HepG2 (cell line): ENCODE results near the gene SSNA1. TPM values are rescaled to one million over a fixed set of nuclear protein-coding genes. Genes with fewer than 3 reads are reported as not detected.

Experiments used
- BRF2 ChIP-seq: sonication (generic); formaldehyde crosslinking; IDR thresholded peaks from 2 replicates; pipeline ENCODE4 v1.8.1; 2022; ENCODE audit warnings: mild to moderate bottlenecking, missing genetic modification reagents
- IRF2 ChIP-seq: IDR thresholded peaks from 2 replicates; pipeline ENCODE4 v1.6.1; 2018; ENCODE audit warnings: missing genetic modification reagents, missing compliant biosample characterization
- KDM2A ChIP-seq: sonication (generic); formaldehyde crosslinking; IDR thresholded peaks from 2 replicates; pipeline ENCODE4 v1.4.0; 2020; ENCODE audit warnings: low read depth, missing genetic modification reagents, borderline replicate concordance
- MTERF4 ChIP-seq: sonication (generic); formaldehyde crosslinking; IDR thresholded peaks from 2 replicates; pipeline ENCODE4 v1.8.0; 2023; ENCODE audit warnings: mild to moderate bottlenecking, missing genetic modification reagents
- NR2C2 ChIP-seq: sonication (generic); formaldehyde crosslinking; IDR thresholded peaks from 2 replicates; pipeline ENCODE4 v1.4.0; 2020; ENCODE audit warnings: missing genetic modification reagents, mild to moderate bottlenecking, moderate library complexity, borderline replicate concordance
- PAWR ChIP-seq: sonication (generic); formaldehyde crosslinking; IDR thresholded peaks from 2 replicates; pipeline ENCODE4 v1.4.0; 2020; ENCODE audit warnings: missing genetic modification reagents, mild to moderate bottlenecking, borderline replicate concordance
- RBFOX2 ChIP-seq: fragments of 200-400 bp; formaldehyde crosslinking; IDR thresholded peaks from 2 replicates; pipeline ENCODE4 v1.6.1; 2017; ENCODE audit warnings: low read depth, mild to moderate bottlenecking, low read length
- TBX2 ChIP-seq: sonication (generic); formaldehyde crosslinking; IDR thresholded peaks from 2 replicates; pipeline ENCODE4 v1.5.0; 2020; ENCODE audit warnings: missing genetic modification reagents, mild to moderate bottlenecking, borderline replicate concordance
- XRCC5 ChIP-seq: fragments of 200-400 bp; formaldehyde crosslinking; optimal IDR thresholded peaks from 2 replicates; pipeline ENCODE3; 2017; ENCODE audit warnings: mild to moderate bottlenecking, low read length
- ZBTB37 ChIP-seq: sonication (generic); formaldehyde crosslinking; IDR thresholded peaks from 2 replicates; pipeline ENCODE4 v1.4.0; 2020; ENCODE audit warnings: mild to moderate bottlenecking, missing genetic modification reagents
- ZNF547 ChIP-seq: sonication (generic); formaldehyde crosslinking; IDR thresholded peaks from 2 replicates; pipeline ENCODE4 v1.5.1; 2020; ENCODE audit warnings: mild to moderate bottlenecking, missing genetic modification reagents
- ZNF646 ChIP-seq: sonication (generic); formaldehyde crosslinking; IDR thresholded peaks from 2 replicates; pipeline ENCODE4 v1.9.0; 2021; ENCODE audit warnings: mild to moderate bottlenecking, missing genetic modification reagents
- ZNF773 ChIP-seq: sonication (generic); formaldehyde crosslinking; IDR thresholded peaks from 2 replicates; pipeline ENCODE4 v1.4.0; 2020; ENCODE audit warnings: missing genetic modification reagents, borderline replicate concordance
- ZNF839 ChIP-seq: sonication (generic); formaldehyde crosslinking; IDR thresholded peaks from 2 replicates; pipeline ENCODE4 v1.4.0; 2020; ENCODE audit warnings: missing genetic modification reagents, mild to moderate bottlenecking, borderline replicate concordance
- ZSCAN25 ChIP-seq: sonication (generic); formaldehyde crosslinking; IDR thresholded peaks from 2 replicates; pipeline ENCODE4 v1.8.0; 2022; ENCODE audit warnings: mild to moderate bottlenecking, missing genetic modification reagents
- polyA plus RNA-seq, 8 experiments: library from polyadenylated mRNA; depleted of rRNA in 3 of 8; stranded (reverse) in 7 of 8; unstranded in 1 of 8; fragments of >200 nt; fragmentation: Illumina TruSeq in 4 of 8; extraction: Trizol in 4 of 8; gene quantifications; 2 replicates each; pipeline versions ENCODE4 v1.2.1 to v1.2.3, GENCODE V29; 2011 to 2016; ENCODE audit warnings: low read depth in 4 of 8, missing spikeins in 1 of 8, mixed read lengths in 1 of 8; ENCODE audit not compliant: insufficient read depth in 1 of 8
- total RNA-seq, 5 experiments: library from RNA; depleted of rRNA; stranded (reverse); fragments of >200 nt; fragmentation: Illumina TruSeq; extraction: Trizol; gene quantifications; 2 replicates each; pipeline ENCODE4 v1.2.3, GENCODE V29; 2016; ENCODE audit warnings: low read depth in 1 of 5

The SSNA1 gene
- total and polyA plus RNA-seq, 2 of the 13 experiments (the other 11 are each of a cell fraction or from before 2014, with no cell fraction given): 35.9 to 49.4 TPM

DNA sequence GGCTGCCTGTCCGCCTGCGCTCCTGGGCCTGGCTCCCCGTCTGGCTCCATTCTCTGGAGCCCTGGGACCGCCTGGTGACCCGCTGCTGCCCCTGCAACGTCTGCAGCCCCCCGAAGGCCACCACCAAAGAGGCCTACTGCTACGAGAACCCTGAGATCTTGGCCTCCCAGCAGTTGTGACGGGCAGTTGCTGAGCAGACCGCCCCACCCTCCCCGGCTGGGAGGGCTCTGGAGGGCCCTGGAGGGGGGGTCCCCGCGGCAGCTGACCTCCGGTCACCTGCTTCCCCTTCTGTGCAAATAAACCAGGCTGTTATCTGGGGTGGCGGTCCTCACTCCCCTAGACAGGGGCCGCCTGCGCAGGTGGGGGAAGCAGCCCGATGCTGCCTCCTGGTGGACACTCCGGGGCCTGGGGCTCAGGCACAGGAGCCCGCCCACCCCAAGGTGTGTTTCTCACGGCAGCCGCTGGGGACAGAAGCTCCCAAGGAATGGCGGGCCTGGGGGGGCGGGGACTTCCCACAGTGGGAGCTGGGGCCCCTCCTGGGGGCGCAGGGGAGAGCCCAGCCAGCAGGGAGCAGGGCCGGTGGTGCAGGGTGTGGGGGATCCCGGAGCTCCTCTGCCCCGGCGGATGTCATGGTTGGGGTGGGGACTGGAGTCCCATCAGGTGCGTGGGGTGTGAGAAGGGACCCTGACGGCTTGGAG lies 47.9 kb downstream of the SSNA1 start (continued):
- TF ChIP-seq ZNF646 (CRISPR knock-in tag) (no peak), KDM2A (CRISPR knock-in tag) (peak; percentile 92), XRCC5 (peak; percentile 99), IRF2 (CRISPR knock-in tag) (peak; percentile 86), PAWR (CRISPR knock-in tag) (0 out of 2 replicates have a peak, but pooled peaks have one; percentile 30), ZBTB37 (CRISPR knock-in tag) (no peak), ZNF547 (0 out of 2 replicates have a peak, but pooled peaks have one; percentile 7), MTERF4 (CRISPR knock-in tag) (0 out of 2 replicates have a peak, but pooled peaks have one; percentile 4), NR2C2 (CRISPR knock-in tag) (peak; percentile 41), ZNF773 (0 out of 2 replicates have a peak, but pooled peaks have one; percentile 33), ZSCAN25 (CRISPR knock-in tag) (peak; percentile 76), BRF2 (CRISPR knock-in tag) (no peak), RBFOX2 (peak; percentile 64; the same call in 1 of the 2 replicates), TBX2 (CRISPR knock-in tag) (peak; percentile 83; the same call in 1 of the 2 replicates), ZNF839 (CRISPR knock-in tag) (peak; percentile 22; the same call in 1 of the 2 replicates)
